ENCODE results near the gene POTEB. TPM values are rescaled to one million over a fixed set of nuclear protein-coding genes. Genes with fewer than 3 reads are reported as not detected.
"Not testable (repeated sequence)": the region's sequence is repeated elsewhere in the genome, so short reads cannot be mapped to it uniquely, and the experiment has no call there.

The POTEB gene
- total RNA-seq (2021; ENCODE audit: unreplicated experiment) = not detected
- not detected for polyA plus RNA-seq (2012; ENCODE audit: insufficient read length)
- not detected for Bru-seq, nascent RNA
- not detected for BruChase-seq, experiment 1, labeled RNA remaining after a 2-hour chase
- BruChase-seq, experiment 2, labeled RNA remaining after a 6-hour chase = not detected
- long read RNA-seq = 0 reads

DNA sequence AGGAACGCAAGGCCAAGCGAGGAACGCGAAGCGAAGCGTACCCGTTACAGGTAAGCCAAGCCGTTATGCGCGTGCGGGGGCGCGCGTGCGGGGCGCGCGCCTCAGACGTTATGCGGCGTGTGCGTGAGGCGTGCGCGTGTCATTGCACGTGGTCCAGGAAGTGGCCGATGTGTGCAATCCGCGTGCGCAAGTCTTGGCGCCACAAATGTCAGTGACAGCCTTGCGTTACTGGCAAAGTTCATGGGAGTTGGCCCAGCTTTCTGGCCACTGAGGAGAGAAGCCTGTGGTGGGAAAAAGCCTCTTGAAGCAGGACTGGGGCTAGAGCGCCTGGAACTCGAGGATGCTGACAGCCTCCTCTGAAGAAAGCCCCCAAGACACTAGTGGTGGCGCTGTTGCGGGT, at the start of gene POTEB:
TSS of gene POTEB (minus strand) at position 101 of the 400 bp plus-strand sequence. CDS start 489 bp downstream, outside the sequence.
- ATAC-seq; H3K27me3 ChIP-seq (ENCODE audit: control insufficient read depth, insufficient read depth, low read length); POLR2A ChIA-PET; H3K4me3 ChIP-seq (ENCODE audit: low read depth in 2 of 2, low read length in 2 of 2); H3K9me3 ChIP-seq (ENCODE audit: control insufficient read depth, insufficient read depth, low read depth, low read length); CTCF ChIA-PET; H3K27ac ChIP-seq (ENCODE audit: low read length); intact Hi-C loops (cut with micrococcal nuclease; ENCODE audit: unreplicated experiment); in situ Hi-C loops (cut with HindIII; ENCODE audit: low pct_unique_long_range_greater_than_20kb, low sequenced_read_pairs); H3K36me3 ChIP-seq (ENCODE audit: control insufficient read depth, insufficient read depth, low read length); BruUV-seq (replicated peaks); DNase-seq (ENCODE audit: low read depth, low spot score); H3K4me1 ChIP-seq (ENCODE audit: control insufficient read depth, insufficient read depth, low read length): not testable (repeated sequence)

DNA sequence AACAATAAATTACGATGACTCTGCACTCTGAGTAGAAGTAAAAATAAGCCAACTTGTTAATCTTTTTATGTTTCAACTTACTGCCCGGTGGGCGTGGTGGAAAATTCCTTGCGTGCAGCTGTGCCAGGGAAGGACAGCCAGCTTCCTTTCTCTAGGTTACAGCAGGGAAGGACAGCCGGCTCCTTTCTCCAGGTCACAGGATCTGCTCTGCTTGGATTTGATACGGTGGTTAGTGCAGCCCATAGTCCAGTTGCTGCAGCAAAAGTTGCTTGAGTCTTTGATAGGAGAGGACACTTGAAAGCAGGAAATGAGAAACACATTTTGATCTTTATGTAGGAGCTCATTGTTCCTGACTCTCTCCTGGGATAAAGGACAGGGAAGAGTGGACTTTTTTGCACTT, 13.4 kb upstream of the POTEB start:
- in situ Hi-C loops (cut with HindIII; ENCODE audit: low pct_unique_long_range_greater_than_20kb, low sequenced_read_pairs); intact Hi-C loops (cut with micrococcal nuclease; ENCODE audit: unreplicated experiment); CTCF ChIA-PET; H3K4me1 ChIP-seq (ENCODE audit: control insufficient read depth, insufficient read depth, low read length); H3K9me3 ChIP-seq (ENCODE audit: control insufficient read depth, insufficient read depth, low read depth, low read length); ATAC-seq; H3K36me3 ChIP-seq (ENCODE audit: control insufficient read depth, insufficient read depth, low read length); DNase-seq (ENCODE audit: low read depth, low spot score); H3K4me3 ChIP-seq (ENCODE audit: low read depth in 2 of 2, low read length in 2 of 2); H3K27ac ChIP-seq (ENCODE audit: low read length); BruUV-seq (replicated peaks); POLR2A ChIA-PET; H3K27me3 ChIP-seq (ENCODE audit: control insufficient read depth, insufficient read depth, low read length): not testable (repeated sequence)

DNA sequence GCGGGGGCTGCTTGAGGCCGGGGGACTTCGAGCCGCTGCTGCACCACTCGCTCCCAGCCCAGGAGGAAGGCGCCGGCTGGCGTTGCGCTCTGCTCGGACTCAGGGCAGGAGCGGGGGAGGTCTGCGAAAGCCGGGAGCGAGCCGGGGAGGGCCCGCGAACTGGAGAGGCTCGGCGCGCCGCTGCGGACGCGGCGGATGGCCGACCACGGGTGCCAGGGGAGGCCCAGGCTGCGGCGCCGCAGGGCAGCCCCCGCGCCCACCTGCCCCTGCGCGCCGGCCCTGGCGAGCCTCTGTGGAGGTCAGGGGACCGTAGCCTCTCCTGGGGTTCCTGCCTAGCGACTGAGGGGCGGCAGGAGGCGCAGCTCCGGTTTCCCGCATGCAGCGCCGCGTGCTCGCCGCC, 12.0 kb upstream of the POTEB start:
- H3K9me3 ChIP-seq (ENCODE audit: control insufficient read depth, insufficient read depth, low read depth, low read length); BruUV-seq (replicated peaks); H3K36me3 ChIP-seq (ENCODE audit: control insufficient read depth, insufficient read depth, low read length); CTCF ChIA-PET; H3K27me3 ChIP-seq (ENCODE audit: control insufficient read depth, insufficient read depth, low read length); DNase-seq (ENCODE audit: low read depth, low spot score); H3K27ac ChIP-seq (ENCODE audit: low read length); ATAC-seq; in situ Hi-C loops (cut with HindIII; ENCODE audit: low pct_unique_long_range_greater_than_20kb, low sequenced_read_pairs); intact Hi-C loops (cut with micrococcal nuclease; ENCODE audit: unreplicated experiment); H3K4me1 ChIP-seq (ENCODE audit: control insufficient read depth, insufficient read depth, low read length); H3K4me3 ChIP-seq (ENCODE audit: low read depth in 2 of 2, low read length in 2 of 2); POLR2A ChIA-PET: not testable (repeated sequence)

DNA sequence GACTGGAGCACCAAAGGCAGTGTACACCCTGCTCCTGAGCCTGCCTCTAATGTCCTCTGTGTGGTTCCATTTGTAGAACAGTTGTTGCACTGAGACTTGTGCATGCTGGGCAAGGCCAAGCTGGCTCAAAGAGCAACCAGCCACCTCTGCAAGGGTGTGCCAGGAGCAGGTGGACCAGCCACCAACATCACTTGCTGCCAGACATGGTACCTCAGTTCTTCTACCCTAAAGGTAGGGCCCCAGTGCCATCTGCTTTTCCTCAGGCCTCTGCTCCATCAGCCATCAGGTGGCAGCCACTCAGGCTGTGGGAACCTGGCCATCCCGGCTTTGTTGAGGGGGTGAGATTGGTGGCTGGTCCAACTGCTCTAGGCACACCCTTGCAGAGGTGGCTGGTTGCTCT, 38.7 kb downstream of the POTEB start:
- H3K4me1 ChIP-seq (ENCODE audit: control insufficient read depth, insufficient read depth, low read length); intact Hi-C loops (cut with micrococcal nuclease; ENCODE audit: unreplicated experiment); H3K4me3 ChIP-seq (ENCODE audit: low read depth in 2 of 2, low read length in 2 of 2); ATAC-seq; CTCF ChIA-PET; POLR2A ChIA-PET; H3K36me3 ChIP-seq (ENCODE audit: control insufficient read depth, insufficient read depth, low read length); DNase-seq (ENCODE audit: low read depth, low spot score); H3K27me3 ChIP-seq (ENCODE audit: control insufficient read depth, insufficient read depth, low read length); H3K9me3 ChIP-seq (ENCODE audit: control insufficient read depth, insufficient read depth, low read depth, low read length); H3K27ac ChIP-seq (ENCODE audit: low read length); BruUV-seq (replicated peaks); in situ Hi-C loops (cut with HindIII; ENCODE audit: low pct_unique_long_range_greater_than_20kb, low sequenced_read_pairs): not testable (repeated sequence)

Small RNA genes lying within 50 kb of the gene (microRNA-seq; reads per million reads assigned to microRNA genes)
- not detected for gene MIR3118-4 (ENCODE audit: unreplicated experiment)

Other genes starting within 250 kb of the POTEB start
- gene OR4M2, start 202.8 kb upstream of the POTEB start, total RNA-seq (2021; ENCODE audit: unreplicated experiment) = not detected